Parathyroid adenoma (tissue), 2 donors: Measurements from ENCODE around the gene RETSAT.

ENCODE experiments used
- H2AFZ ChIP-seq: fragments of 300-600 bp; sonication (generic); one replicate; pipeline ENCODE4 v1.7.0; 2017; ENCODE audit warnings: antibody characterized with exemption, mild to moderate bottlenecking
- H3K27ac ChIP-seq: fragments of 300-600 bp; sonication (generic); one replicate; pipeline ENCODE4 v1.7.0; 2017
- H3K27me3 ChIP-seq: fragments of 300-600 bp; sonication (generic); one replicate; pipeline ENCODE4 v1.7.0; 2017; ENCODE audit warnings: low read length; ENCODE audit not compliant: control insufficient read depth, insufficient read depth
- H3K36me3 ChIP-seq: fragments of 300-600 bp; sonication (generic); one replicate; pipeline ENCODE4 v1.7.0; 2017; ENCODE audit warnings: low read length; ENCODE audit not compliant: control insufficient read depth, insufficient read depth
- H3K4me1 ChIP-seq: fragments of 300-600 bp; sonication (generic); one replicate; pipeline ENCODE4 v1.7.0; 2017; ENCODE audit warnings: control low read depth
- H3K4me2 ChIP-seq: fragments of 300-600 bp; sonication (generic); one replicate; pipeline ENCODE4 v1.7.0; 2017; ENCODE audit warnings: low read length
- H3K4me3 ChIP-seq: fragments of 300-600 bp; sonication (generic); one replicate; pipeline ENCODE4 v1.7.0; 2017; ENCODE audit warnings: low read depth, low read length
- H3K79me2 ChIP-seq: fragments of 300-600 bp; sonication (generic); one replicate; pipeline ENCODE4 v1.7.0; 2017; ENCODE audit warnings: control low read depth
- H3K9ac ChIP-seq: fragments of 300-600 bp; sonication (generic); one replicate; pipeline ENCODE4 v1.7.0; 2017; ENCODE audit warnings: mild to moderate bottlenecking
- H3K9me3 ChIP-seq: fragments of 300-600 bp; sonication (generic); one replicate; pipeline ENCODE4 v1.7.0; 2017; ENCODE audit warnings: low read length; ENCODE audit not compliant: control insufficient read depth
- CTCF ChIP-seq: fragments of 300-600 bp; sonication (generic); IDR thresholded peaks from one replicate; pipeline ENCODE4 v1.7.0; 2017; ENCODE audit warnings: antibody characterized with exemption, mild to moderate bottlenecking
- donor health status: primary hyperparathyroidism.

RETSAT gene

DNA sequence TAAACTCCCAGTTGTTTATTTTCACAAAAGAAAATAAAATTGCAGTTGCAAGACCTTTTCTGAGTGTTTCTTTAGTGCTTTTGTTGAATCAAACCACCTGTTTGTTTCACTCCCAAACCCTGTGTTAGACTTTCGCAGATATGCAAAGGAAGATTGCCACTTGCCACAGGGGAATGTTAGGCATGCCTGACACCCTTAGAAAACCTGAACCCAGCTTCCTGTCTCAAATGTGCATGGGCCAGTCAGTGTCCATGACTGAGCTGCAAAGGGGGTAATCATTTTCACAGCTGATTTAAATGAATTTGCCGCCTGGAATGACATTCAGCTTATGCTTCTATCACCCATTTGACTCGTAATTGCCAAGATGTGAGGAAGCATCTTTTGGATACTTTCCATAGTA is 44.0 kb downstream of the RETSAT start:
- Histone ChIP-seq H3K9ac (no peak overlapping the region), H3K4me1 (no peaks in the 10 kb centered on the region), H3K4me3 (no peak overlapping the region), H3K79me2 (no peaks in the 10 kb centered on the region), H3K36me3 (no peaks in the 10 kb centered on the region), H2AFZ (no peak overlapping the region), H3K27ac (no peak overlapping the region), H3K9me3 (no peaks in the 10 kb centered on the region), H3K4me2 (no peak overlapping the region), H3K27me3 (no peaks in the 10 kb centered on the region)
- TF ChIP-seq CTCF: no peak

GRCh38 chr2:85309699-85310321 is 44.5 kb downstream of the RETSAT start:
- Histone ChIP-seq H3K4me1 (no peaks in the 10 kb centered on the region), H3K4me2 (no peak overlapping the region), H3K79me2 (no peaks in the 10 kb centered on the region), H2AFZ (no peak overlapping the region), H3K4me3 (no peak overlapping the region), H3K9me3 (no peaks in the 10 kb centered on the region), H3K9ac (no peak overlapping the region), H3K27ac (no peak overlapping the region), H3K27me3 (no peaks in the 10 kb centered on the region), H3K36me3 (no peaks in the 10 kb centered on the region)
- no peak for TF ChIP-seq CTCF

GRCh38 chr2:85308896-85309555 is 45.3 kb downstream of the RETSAT start:
- no peak overlapping the region for H3K4me2 ChIP-seq
- no peak overlapping the region for H3K4me3 ChIP-seq
- H3K27me3 ChIP-seq: no peaks in the 10 kb centered on the region
- no peaks in the 10 kb centered on the region for H3K4me1 ChIP-seq
- H2AFZ ChIP-seq: no peak overlapping the region
- TF ChIP-seq CTCF: no peak
- H3K9ac ChIP-seq: no peak overlapping the region
- no peak overlapping the region for H3K27ac ChIP-seq
- H3K9me3 ChIP-seq: no peaks in the 10 kb centered on the region
- no peaks in the 10 kb centered on the region for H3K79me2 ChIP-seq
- H3K36me3 ChIP-seq: no peaks in the 10 kb centered on the region

DNA sequence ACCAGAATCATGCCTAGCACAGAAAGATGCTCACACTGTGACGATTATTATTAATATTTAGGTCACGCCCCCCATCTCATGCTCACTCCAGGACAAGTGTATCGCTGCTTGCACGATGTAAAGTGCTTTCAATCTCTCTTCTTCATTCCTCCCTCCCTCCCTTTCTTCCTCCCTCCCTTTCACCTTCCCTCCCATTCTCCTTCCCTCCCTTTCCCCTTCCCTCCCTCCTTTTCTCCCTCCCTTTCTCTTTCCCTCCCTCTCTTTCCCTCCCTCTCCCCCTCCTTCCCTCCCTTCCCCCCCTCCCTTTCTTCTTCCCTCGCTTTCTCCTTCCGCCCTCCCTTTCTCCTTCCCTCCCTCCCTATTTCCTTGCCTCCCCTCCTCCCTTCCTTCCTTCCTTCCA is 46.1 kb downstream of the RETSAT start:
- Histone ChIP-seq H3K9ac (no peak overlapping the region), H3K4me1 (no peaks in the 10 kb centered on the region), H2AFZ (no peak overlapping the region), H3K9me3 (no peaks in the 10 kb centered on the region), H3K79me2 (no peaks in the 10 kb centered on the region), H3K27me3 (no peaks in the 10 kb centered on the region), H3K36me3 (no peaks in the 10 kb centered on the region), H3K4me2 (no peak overlapping the region), H3K27ac (no peak overlapping the region), H3K4me3 (no peak overlapping the region)
- no peak for TF ChIP-seq CTCF

DNA sequence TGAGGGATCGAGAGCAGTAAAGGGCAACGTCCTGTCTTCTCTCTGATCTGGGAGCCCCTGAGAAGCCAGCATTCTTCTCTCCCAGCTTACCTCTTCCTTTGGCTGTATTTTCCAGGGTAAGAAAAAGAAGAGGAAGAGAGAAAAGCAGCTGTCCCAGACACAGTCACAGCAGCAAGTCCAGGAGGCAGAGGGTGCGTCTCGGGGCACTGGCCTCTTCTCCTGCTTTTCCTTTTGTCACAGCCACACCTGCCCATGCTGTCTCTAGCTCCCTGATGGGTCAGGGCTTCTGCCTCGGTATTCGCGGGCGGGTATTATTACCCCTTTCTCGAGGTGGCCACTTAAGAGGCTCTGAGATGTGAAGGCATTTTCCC is 46.8 kb downstream of the RETSAT start:
- Histone ChIP-seq H2AFZ (no peak overlapping the region), H3K36me3 (no peaks in the 10 kb centered on the region), H3K27me3 (no peaks in the 10 kb centered on the region), H3K79me2 (no peaks in the 10 kb centered on the region), H3K4me1 (no peaks in the 10 kb centered on the region), H3K27ac (no peak overlapping the region), H3K9ac (no peak overlapping the region), H3K9me3 (no peaks in the 10 kb centered on the region), H3K4me2 (no peak overlapping the region), H3K4me3 (no peak overlapping the region)
- TF ChIP-seq CTCF: no peak
